Immature natural killer cell (primary cell): Measurements from ENCODE around the gene VANGL2. TPM values are rescaled to one million over a fixed set of nuclear protein-coding genes. Genes with fewer than 3 reads are reported as not detected.

Source experiments
- DNase-seq, 3 donors: peaks; one replicate each; pipeline ENCODE4 v3.0.0; 2022; ENCODE audit warnings: mixed read lengths in 1 of 3
- H3K27ac Mint-ChIP-seq, 6 donors: one replicate each; pipeline ENCODE4 v1.8.0; 2020; ENCODE audit warnings: mixed read lengths in 6 of 6, mild to moderate bottlenecking in 5 of 6, inconsistent platforms in 4 of 6, moderate library complexity in 3 of 6
- H3K27me3 Mint-ChIP-seq, 3 donors: one replicate each; pipeline ENCODE4 v1.8.0; 2020 to 2021; ENCODE audit warnings: low read depth in 3 of 3, mild to moderate bottlenecking in 3 of 3, mixed read lengths in 3 of 3, moderate library complexity in 3 of 3, inconsistent platforms in 1 of 3
- H3K36me3 Mint-ChIP-seq, 3 donors: one replicate each; pipeline ENCODE4 v1.8.0; 2020; ENCODE audit warnings: mixed read lengths in 3 of 3, inconsistent platforms in 2 of 3, mild to moderate bottlenecking in 2 of 3
- H3K4me1 Mint-ChIP-seq, 2 donors: one replicate each; pipeline ENCODE4 v1.8.0; 2020; ENCODE audit warnings: inconsistent platforms in 2 of 2, mild to moderate bottlenecking in 2 of 2, mixed read lengths in 2 of 2, moderate library complexity in 1 of 2
- H3K4me3 Mint-ChIP-seq, 5 donors: one replicate each; pipeline ENCODE4 v1.8.0; 2020; ENCODE audit warnings: mild to moderate bottlenecking in 5 of 5, mixed read lengths in 5 of 5, inconsistent platforms in 3 of 5, moderate library complexity in 3 of 5
- H3K9me3 Mint-ChIP-seq, 6 donors: one replicate each; pipeline ENCODE4 v1.8.0; 2020; ENCODE audit warnings: mild to moderate bottlenecking in 6 of 6, mixed read lengths in 6 of 6, inconsistent platforms in 4 of 6, moderate library complexity in 3 of 6
- polyA plus RNA-seq, 3 donors: library from polyadenylated mRNA; unstranded; fragments of 300-500 nt; fragmentation: Illumina TruSeq; gene quantifications; one replicate each; pipeline ENCODE4 v1.2.3, GENCODE V29; 2021

Gene VANGL2
- polyA plus RNA-seq, 3 donors from 2014 or later, result not detected

DNA sequence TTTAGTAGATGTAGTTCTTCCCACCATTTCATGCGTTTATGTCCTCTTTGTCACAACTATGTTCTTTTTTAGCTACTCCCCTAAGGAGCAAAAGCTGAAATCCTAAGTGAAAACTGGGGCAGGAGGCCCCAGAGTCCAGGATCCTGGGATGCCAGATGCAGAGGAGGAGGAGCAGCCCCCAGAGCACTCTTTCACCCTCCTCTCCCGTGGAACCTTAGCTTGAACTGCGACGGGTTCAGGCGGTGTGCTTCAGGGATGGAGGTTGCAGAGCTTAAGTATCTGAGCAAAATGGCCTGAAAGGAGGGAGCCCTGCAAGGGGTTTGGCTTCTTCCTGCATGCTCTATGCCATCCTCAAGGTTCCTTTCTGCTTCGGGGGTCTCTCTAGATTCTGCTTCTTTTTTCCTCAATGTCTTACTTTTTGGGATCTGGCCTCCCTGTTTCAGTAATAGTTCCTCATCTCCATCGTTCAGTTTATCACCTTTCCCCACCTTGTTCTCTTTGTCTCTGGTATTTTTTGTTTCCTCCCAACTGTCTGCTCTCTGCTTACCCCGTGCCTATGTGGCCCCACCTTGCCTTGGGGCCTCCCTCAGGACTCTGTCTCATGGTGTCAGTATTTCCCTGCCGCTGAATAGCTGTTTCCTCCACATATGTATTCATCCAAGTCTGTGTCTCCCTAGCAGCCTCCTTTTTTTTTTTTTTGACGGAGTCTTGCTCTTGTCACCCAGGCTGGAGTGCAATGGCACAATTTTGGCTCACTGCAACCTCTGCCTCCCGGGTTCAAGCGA, 36.2 kb upstream of the VANGL2 start:
- no peak for DNase-seq
- H3K36me3 Mint-ChIP-seq, result peaks cover 3 to 10% (median 5%) of the 10 kb centered on the region in 3 donors
- H3K4me3 Mint-ChIP-seq, result no peak overlapping the region
- H3K9me3 Mint-ChIP-seq, result no peaks in the 10 kb centered on the region
- no peaks in the 10 kb centered on the region for H3K4me1 Mint-ChIP-seq
- H3K27me3 Mint-ChIP-seq, result no peaks in the 10 kb centered on the region
- H3K27ac Mint-ChIP-seq, result peak overlapping the region in 2 of 6 donors; percentile 51 to 73

DNA sequence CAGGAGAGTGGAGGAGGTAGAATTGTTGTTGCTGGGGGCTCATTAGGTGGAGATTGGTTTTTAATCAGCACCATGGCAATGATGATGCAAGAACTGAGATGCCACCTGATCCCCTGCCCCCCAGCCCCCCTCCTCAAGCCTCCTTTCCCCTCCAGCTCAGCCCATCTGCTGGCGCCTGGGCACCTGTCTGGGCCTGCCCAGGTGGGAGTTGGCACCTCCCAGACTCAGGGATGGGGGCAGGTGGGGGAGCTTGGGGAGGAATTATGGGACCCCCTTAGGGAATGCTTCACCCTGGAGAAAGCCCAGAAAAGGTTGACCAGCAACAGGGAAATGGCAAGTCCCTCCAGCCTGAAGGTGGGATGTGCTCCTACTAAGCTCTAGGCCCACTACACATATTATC, 35.0 kb upstream of the VANGL2 start:
- no peaks in the 10 kb centered on the region for H3K9me3 Mint-ChIP-seq
- DNase-seq, result no peak
- no peak overlapping the region for H3K27ac Mint-ChIP-seq
- H3K27me3 Mint-ChIP-seq, result peaks cover 0 to 4% (median 0%) of the 10 kb centered on the region in 3 donors
- peaks cover 3 to 9% (median 5%) of the 10 kb centered on the region in 3 donors for H3K36me3 Mint-ChIP-seq
- no peaks in the 10 kb centered on the region for H3K4me1 Mint-ChIP-seq
- H3K4me3 Mint-ChIP-seq, result no peak overlapping the region

DNA sequence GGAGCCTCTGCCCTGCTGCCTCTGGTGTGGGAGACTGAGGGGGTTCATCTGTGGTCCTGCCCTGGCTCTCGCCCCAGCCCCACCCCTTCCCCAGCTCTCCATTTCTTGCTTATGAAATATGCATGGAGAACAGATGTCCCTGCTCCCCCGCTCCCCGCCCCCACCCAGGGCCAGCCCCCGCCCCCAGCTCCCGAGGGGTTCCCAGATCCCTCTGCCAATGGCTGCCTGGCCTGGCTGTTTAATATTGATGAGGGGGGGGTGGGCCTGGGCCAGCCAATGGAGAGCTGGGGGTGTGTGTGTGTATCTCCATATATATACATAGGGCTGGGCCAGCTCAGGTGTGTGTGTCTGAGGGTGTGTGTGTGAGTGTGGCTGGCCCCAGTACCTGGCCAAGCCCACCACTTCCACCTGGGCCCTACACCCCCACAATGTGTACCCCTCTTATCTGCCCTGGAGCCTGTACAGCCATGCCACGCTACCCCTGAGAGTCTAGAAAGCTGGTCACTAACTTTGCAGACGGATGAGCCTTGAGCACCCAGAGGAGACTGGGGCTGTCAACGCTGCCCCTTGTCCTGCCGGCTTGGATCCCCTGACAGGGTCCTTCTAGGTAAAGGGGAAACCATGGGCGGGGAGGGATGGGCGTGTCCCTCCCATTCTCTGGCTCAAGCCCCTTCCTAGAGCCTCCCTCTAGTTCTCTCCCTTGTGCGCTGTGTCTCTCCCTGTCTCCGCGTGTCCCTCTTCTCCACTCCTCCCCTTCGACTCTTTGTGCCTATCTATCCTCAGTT, 33.4 kb upstream of the VANGL2 start, which contains the start of gene NHLH1:
Gene NHLH1 (plus strand): TSS at position 341 of the 785 bp plus-strand sequence. CDS start 3,661 bp downstream, outside the sequence.
- H3K9me3 Mint-ChIP-seq, result no peaks in the 10 kb centered on the region
- H3K4me3 Mint-ChIP-seq, result no peak within 1 kb of the TSS
- H3K36me3 Mint-ChIP-seq, result no peaks in the 10 kb centered on the region
- H3K4me1 Mint-ChIP-seq, result no peaks in the 10 kb centered on the region
- no peak for DNase-seq
- H3K27ac Mint-ChIP-seq, result peak within 1 kb of the TSS in 1 of 6 donors; percentile 44
- H3K27me3 Mint-ChIP-seq, result peaks cover 0 to 4% (median 4%) of the 10 kb centered on the region in 3 donors

DNA sequence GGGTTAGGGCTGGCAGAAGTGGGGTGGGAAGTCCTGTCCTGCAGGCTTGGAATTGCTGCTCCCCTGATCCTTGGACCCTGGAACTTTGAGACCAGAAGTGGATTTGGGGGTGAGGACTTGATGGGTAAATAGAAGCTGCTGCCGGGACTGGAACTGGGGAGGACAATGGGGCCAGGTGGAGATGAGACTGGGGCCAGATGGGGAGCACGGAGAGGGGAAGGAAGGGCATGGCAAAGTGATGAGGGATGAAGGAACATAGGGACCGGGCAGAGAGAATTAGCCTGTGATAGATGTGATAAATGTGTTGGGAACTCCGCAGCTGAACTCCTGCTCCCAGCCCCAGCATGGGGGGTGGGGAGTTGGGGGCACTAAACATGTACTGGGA, 32.9 kb upstream of the VANGL2 start:
- no peak for DNase-seq

DNA sequence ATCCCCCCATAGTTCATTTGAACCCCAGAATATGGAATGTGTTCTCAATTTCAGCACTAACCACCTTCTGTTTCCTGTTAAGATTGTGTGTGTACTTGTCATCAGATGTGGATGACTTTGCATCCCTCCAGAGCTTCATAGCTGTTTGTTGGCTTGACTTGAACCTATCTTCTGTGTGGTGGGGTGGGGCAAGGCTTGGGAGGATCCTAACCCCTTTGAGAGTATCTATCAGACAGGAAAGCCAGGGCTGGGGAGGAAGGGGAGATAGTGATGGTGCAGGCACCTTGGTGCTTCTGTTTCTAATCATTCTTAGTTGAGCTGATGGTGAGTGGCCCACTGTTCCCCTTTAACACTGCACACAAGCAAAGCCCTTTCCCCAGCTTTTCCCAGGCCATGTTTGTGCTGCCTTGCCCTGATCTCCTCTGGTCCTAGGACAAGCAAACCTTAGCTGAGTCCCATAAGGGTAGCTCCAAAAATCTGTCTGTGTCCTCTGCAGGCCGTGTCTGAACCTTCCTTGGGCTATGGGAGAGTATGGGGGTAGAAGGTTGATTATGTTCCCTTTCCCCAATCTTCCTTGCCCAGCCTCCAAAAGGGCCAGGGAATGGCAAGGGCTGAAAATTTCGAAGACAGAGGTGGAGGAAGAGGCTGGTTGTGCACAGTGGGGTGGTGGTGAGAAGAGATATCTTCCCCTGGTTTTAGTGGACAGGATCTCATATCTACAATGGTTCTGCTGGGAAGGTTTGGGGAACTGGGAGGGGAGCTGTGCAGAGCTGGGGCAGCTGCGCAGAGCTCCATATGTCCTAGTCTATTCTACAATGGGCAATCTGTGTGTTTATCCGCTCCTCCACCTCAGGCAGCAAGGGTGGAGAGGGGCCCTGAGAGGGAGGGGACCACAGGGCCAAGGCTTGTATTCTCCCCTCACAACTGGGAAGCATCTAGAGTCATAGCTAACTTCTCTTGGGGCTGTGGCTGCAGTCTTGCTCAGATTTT, 32.1 kb upstream of the VANGL2 start:
- Mint-ChIP-seq H3K27me3 (peaks cover 0 to 4% (median 4%) of the 10 kb centered on the region in 3 donors), H3K9me3 (no peaks in the 10 kb centered on the region), H3K36me3 (no peaks in the 10 kb centered on the region), H3K27ac (peak overlapping the region in 2 of 6 donors; percentile 5 to 44), H3K4me3 (no peak overlapping the region), H3K4me1 (no peaks in the 10 kb centered on the region)
- no peak for DNase-seq

More for the DNA sequence above, 32.9 kb upstream of the VANGL2 start:
- Mint-ChIP-seq H3K36me3 (no peaks in the 10 kb centered on the region), H3K27ac (peak overlapping the region in 1 of 6 donors; percentile 44), H3K27me3 (peaks cover 0 to 4% (median 4%) of the 10 kb centered on the region in 3 donors), H3K4me3 (no peak overlapping the region), H3K4me1 (no peaks in the 10 kb centered on the region), H3K9me3 (no peaks in the 10 kb centered on the region)

DNA sequence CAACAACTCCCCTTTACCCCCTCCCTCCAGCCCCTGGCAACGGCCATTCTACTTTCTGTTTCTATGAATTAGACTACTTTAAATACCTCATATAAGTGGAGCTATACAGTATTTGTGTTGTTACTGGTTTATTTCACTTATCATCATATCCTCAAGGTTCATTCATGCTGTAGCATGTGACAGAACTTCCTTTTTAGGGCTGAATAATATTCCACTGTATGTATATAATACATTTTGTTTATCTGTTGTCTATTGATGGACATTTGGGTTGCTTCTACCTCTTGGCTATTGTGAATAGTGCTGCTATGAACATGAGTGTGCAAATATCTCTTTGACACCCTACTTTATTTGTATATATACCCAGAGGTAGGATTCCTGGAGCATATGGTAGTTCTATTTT, 31.3 kb upstream of the VANGL2 start:
- Mint-ChIP-seq H3K4me3 (no peak overlapping the region), H3K27me3 (peaks cover 0 to 4% (median 4%) of the 10 kb centered on the region in 3 donors), H3K27ac (no peak overlapping the region), H3K9me3 (no peaks in the 10 kb centered on the region), H3K36me3 (no peaks in the 10 kb centered on the region), H3K4me1 (no peaks in the 10 kb centered on the region)
- no peak for DNase-seq

DNA sequence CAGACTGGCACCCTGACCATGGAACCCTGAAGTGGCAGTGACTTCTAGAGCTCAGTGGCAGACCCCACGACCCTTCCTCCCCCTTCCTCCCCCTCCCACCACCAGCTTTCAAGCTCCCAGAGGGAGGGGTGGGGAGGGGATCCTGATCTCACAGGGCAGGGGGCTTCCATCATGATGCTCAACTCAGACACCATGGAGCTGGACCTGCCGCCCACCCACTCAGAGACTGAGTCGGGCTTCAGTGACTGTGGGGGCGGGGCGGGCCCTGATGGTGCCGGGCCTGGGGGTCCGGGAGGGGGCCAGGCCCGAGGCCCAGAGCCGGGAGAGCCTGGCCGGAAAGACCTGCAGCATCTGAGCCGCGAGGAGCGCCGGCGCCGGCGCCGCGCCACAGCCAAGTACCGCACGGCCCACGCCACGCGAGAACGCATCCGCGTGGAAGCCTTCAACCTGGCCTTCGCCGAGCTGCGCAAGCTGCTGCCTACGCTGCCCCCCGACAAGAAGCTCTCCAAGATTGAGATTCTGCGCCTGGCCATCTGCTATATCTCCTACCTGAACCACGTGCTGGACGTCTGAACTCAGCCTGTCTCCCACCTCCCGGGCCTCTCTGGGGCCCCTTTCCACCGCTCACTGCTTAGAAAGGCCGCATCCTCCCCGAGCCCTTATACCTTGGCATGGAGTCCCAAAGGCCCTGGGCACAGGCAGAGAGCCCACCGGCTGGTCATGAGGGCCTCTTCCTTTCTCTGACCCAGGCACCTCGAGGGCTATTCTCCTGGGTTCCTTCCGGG, 29.6 kb upstream of the VANGL2 start:
- no peak for DNase-seq
- Mint-ChIP-seq H3K36me3 (no peaks in the 10 kb centered on the region), H3K9me3 (no peaks in the 10 kb centered on the region), H3K27me3 (peaks cover 2 to 4% (median 4%) of the 10 kb centered on the region in 3 donors), H3K4me3 (no peak overlapping the region), H3K4me1 (peaks cover 5 to 6% of the 10 kb centered on the region in 2 donors), H3K27ac (no peak overlapping the region)

DNA sequence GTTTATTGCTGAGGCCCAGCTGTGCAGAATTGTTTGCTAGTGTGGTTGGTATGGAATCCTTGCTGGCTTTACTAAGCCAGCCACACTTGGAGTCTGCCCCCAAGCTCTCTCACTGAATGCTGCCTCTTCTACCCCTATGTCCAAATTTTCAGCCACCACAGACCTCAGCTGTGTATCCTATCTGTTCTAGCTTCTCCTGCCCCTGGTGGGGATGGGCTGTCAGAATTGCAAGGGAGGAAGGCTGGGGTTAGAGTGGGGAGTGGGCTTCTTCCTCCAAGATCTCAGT, 29.1 kb upstream of the VANGL2 start:
- no peaks in the 10 kb centered on the region for H3K36me3 Mint-ChIP-seq
- H3K27ac Mint-ChIP-seq, result no peak overlapping the region
- H3K9me3 Mint-ChIP-seq, result no peaks in the 10 kb centered on the region
- peaks cover 2 to 4% (median 4%) of the 10 kb centered on the region in 3 donors for H3K27me3 Mint-ChIP-seq
- H3K4me3 Mint-ChIP-seq, result no peak overlapping the region
- no peak for DNase-seq
- peaks cover 10 to 11% of the 10 kb centered on the region in 2 donors for H3K4me1 Mint-ChIP-seq

DNA sequence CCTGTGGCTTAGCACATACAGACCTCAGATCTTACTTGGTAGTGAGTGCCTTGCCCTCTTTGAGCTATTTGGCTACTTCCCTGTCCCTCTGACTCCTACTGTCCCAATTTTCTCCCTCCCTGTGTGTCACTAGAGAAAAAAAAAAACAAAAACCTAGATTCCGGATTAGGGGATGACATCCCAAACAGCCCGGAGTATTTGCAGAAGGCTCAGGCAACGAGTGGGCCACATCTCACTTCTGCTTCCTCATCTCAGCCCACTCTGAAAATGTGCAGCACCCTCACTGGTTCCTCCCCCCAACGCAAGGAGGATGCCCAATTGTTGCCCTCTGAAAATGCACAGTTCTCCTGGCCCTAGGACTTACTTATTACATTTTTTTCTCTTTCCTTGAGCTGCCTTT, 28.6 kb upstream of the VANGL2 start:
- H3K4me3 Mint-ChIP-seq, result no peak overlapping the region
- H3K27me3 Mint-ChIP-seq, result peaks cover 4% of the 10 kb centered on the region in 3 donors
- no peak for DNase-seq
- H3K27ac Mint-ChIP-seq, result no peak overlapping the region
- no peaks in the 10 kb centered on the region for H3K36me3 Mint-ChIP-seq
- H3K4me1 Mint-ChIP-seq, result peaks cover 15% of the 10 kb centered on the region in 2 donors
- H3K9me3 Mint-ChIP-seq, result no peaks in the 10 kb centered on the region

DNA sequence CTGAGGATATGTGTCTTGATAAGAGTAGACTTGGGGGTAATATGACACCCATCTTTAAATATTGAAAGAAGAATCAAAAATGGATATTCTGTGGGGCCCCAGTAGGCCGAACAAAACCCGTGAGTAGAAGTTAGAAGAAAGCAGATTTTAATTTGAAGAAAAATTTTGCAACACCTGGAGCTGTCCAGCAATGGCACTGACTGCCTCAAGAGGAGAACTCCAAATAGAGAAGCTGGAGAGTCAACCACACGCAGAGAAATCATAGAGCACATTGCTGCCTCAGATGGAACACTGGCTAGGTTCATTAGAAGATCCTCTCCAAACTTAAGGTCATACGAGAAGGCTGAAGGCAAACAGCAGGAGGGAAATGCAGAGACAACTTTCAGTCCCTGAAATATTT, 26.7 kb upstream of the VANGL2 start:
- no peak for DNase-seq
- H3K4me3 Mint-ChIP-seq, result no peak overlapping the region
- H3K36me3 Mint-ChIP-seq, result no peaks in the 10 kb centered on the region
- H3K27me3 Mint-ChIP-seq, result peaks cover 4 to 5% (median 4%) of the 10 kb centered on the region in 3 donors
- peaks cover 15% of the 10 kb centered on the region in 2 donors for H3K4me1 Mint-ChIP-seq
- no peaks in the 10 kb centered on the region for H3K9me3 Mint-ChIP-seq
- H3K27ac Mint-ChIP-seq, result peak overlapping the region in 1 of 6 donors; percentile 42

DNA sequence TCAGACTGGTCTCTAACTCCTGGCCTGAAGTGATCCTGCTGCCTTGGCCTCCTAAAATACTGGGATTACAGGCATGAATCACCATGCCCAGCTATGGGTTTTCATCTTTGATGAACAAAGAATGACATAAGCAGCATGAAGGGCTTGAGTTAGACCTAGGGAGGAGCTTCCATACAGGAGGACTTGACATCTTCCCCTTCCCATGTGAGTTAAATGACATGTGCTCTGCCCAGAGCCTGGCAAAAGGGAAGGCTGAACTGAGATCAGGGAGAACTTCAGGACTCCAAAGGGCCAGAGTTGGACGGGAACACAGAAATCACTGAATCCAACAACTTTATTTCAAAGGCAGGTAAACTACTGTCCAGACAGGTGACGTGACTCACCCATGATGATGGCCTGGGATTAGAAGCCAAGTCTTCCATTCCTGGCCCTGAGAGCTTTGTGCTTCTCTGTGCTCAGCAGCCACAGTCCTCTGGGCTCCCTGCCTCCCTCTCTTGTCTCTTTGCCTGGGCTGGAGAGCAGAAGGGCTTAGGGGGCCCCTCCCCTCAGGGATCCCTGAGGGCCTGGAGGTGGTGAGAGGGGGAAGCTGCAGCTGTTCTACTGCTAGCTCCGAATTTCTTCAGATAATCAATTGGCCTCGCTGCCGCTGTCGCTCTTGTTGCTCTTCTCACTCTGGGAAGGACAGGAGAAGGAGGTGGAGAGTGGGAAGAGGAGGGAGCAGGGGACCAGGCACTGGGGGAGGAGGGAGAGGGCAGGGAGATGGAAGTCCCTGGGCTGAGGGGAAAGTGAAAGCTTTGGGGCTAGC, 25.9 kb upstream of the VANGL2 start:
- peak overlapping the region in 1 of 6 donors; percentile 49 for H3K27ac Mint-ChIP-seq

More for the DNA sequence above, 25.9 kb upstream of the VANGL2 start:
- peaks cover 4 to 5% (median 4%) of the 10 kb centered on the region in 3 donors for H3K27me3 Mint-ChIP-seq
- H3K36me3 Mint-ChIP-seq, result no peaks in the 10 kb centered on the region
- no peak overlapping the region for H3K4me3 Mint-ChIP-seq
- DNase-seq, result no peak
- no peaks in the 10 kb centered on the region for H3K9me3 Mint-ChIP-seq
- peaks cover 15% of the 10 kb centered on the region in 2 donors for H3K4me1 Mint-ChIP-seq
